Activated CD4-positive, alpha-beta T cell treated with anti-CD3 and anti-CD28 coated beads for 48 hours (primary cell): ENCODE measurements around the gene FRMD7.
"Not testable (repeated sequence)": the region's sequence is repeated elsewhere in the genome, so short reads cannot be mapped to it uniquely, and the experiment has no call there.

Experiments
- DNase-seq: peaks from one replicate; pipeline ENCODE4 v3.0.0-alpha.2; 2020

Gene FRMD7

GRCh38 chrX:132127743-132128142 lies at the start of gene FRMD7:
Gene FRMD7, minus strand, starts transcription at chrX:132128020. Its CDS starts 176 bp downstream, at chrX:132127844.
- DNase-seq = no peak

- DNase-seq = no peak
These were observed 45.8 kb upstream of the FRMD7 start for GRCh38 chrX:132173647-132174046.

- DNase-seq = no peak
These were observed 44.1 kb upstream of the FRMD7 start for GRCh38 chrX:132171881-132172280.

- DNase-seq = no peak
These were observed 43.7 kb upstream of the FRMD7 start for GRCh38 chrX:132171478-132171877.

GRCh38 chrX:132169554-132169953 lies 41.7 kb upstream of the FRMD7 start:
- DNase-seq = no peak

- DNase-seq = no peak
These were observed 37.8 kb upstream of the FRMD7 start for GRCh38 chrX:132165651-132166050.

GRCh38 chrX:132165005-132165404 lies 37.2 kb upstream of the FRMD7 start:
- DNase-seq = no peak

GRCh38 chrX:132163094-132163493 lies 35.3 kb upstream of the FRMD7 start:
- not testable (repeated sequence) for DNase-seq

- no peak for DNase-seq
These were observed 25.3 kb upstream of the FRMD7 start for GRCh38 chrX:132153166-132153565.

- no peak for DNase-seq
These were observed 18.6 kb upstream of the FRMD7 start for GRCh38 chrX:132146456-132146855.

GRCh38 chrX:132144061-132144460 lies 16.2 kb upstream of the FRMD7 start:
- DNase-seq = no peak

- no peak for DNase-seq
These were observed 1.9 kb downstream of the FRMD7 start for GRCh38 chrX:132125906-132126305.

- DNase-seq = no peak
These were observed 6.9 kb downstream of the FRMD7 start for GRCh38 chrX:132120913-132121312.

- DNase-seq = no peak
These were observed 7.9 kb downstream of the FRMD7 start for GRCh38 chrX:132119821-132120515.

- DNase-seq = no peak
These were observed 8.5 kb downstream of the FRMD7 start for GRCh38 chrX:132119283-132119682.

GRCh38 chrX:132118358-132118757 lies 9.5 kb downstream of the FRMD7 start:
- peak; percentile 3 for DNase-seq

GRCh38 chrX:132115792-132116191 lies 12.0 kb downstream of the FRMD7 start:
- DNase-seq = no peak

- DNase-seq = no peak
These were observed 13.2 kb downstream of the FRMD7 start for GRCh38 chrX:132114607-132115006.

- DNase-seq = no peak
These were observed 20.5 kb downstream of the FRMD7 start for GRCh38 chrX:132107291-132107690.

- no peak for DNase-seq
These were observed 26.0 kb downstream of the FRMD7 start for GRCh38 chrX:132101799-132102198.

- DNase-seq = no peak
These were observed 26.6 kb downstream of the FRMD7 start for GRCh38 chrX:132101206-132101605.

- DNase-seq = not testable (repeated sequence)
These were observed 29.1 kb downstream of the FRMD7 start for GRCh38 chrX:132098704-132099103.

GRCh38 chrX:132094164-132094563 lies 33.7 kb downstream of the FRMD7 start:
- DNase-seq = no peak

GRCh38 chrX:132093239-132093860 lies 34.5 kb downstream of the FRMD7 start:
- no peak for DNase-seq
